ENCODE measurements around the gene KMT2D.

GRCh38 chr12:49043241-49043640 is 17.4 kb downstream of the KMT2D start:
- TF ChIP-seq, protein P1, sequence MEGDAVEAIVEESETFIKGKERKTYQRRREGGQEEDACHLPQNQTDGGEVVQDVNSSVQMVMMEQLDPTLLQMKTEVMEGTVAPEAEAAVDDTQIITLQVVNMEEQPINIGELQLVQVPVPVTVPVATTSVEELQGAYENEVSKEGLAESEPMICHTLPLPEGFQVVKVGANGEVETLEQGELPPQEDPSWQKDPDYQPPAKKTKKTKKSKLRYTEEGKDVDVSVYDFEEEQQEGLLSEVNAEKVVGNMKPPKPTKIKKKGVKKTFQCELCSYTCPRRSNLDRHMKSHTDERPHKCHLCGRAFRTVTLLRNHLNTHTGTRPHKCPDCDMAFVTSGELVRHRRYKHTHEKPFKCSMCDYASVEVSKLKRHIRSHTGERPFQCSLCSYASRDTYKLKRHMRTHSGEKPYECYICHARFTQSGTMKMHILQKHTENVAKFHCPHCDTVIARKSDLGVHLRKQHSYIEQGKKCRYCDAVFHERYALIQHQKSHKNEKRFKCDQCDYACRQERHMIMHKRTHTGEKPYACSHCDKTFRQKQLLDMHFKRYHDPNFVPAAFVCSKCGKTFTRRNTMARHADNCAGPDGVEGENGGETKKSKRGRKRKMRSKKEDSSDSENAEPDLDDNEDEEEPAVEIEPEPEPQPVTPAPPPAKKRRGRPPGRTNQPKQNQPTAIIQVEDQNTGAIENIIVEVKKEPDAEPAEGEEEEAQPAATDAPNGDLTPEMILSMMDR (IDR thresholded peaks at IDR 0.05): no peak
- TF ChIP-seq EZH2 (IDR thresholded peaks at IDR 0.05): no peak
- no peak for TF ChIP-seq EZH2phosphoT487 (IDR thresholded peaks at IDR 0.05)
